HS-5 (cell line): ENCODE measurements around the gene B9D2.
"Not testable (repeated sequence)": the region's sequence is repeated elsewhere in the genome, so short reads cannot be mapped to it uniquely, and the experiment has no call there.

Experiments used
- DNase-seq: peaks from one replicate; pipeline ENCODE4 v3.0.0-alpha.2; 2012; ENCODE audit warnings: low read depth

Gene B9D2

GRCh38 chr19:41363753-41364523, at the start of gene B9D2:
Gene B9D2, minus strand, starts transcription at chr19:41364149. Its CDS starts 630 bp downstream, at chr19:41363519.
- DNase-seq, result peak; percentile 93

GRCh38 chr19:41412953-41413352, 49.0 kb upstream of the B9D2 start:
- no peak for DNase-seq

GRCh38 chr19:41411968-41412265, 48.0 kb upstream of the B9D2 start:
- no peak for DNase-seq

GRCh38 chr19:41411100-41411967, 47.4 kb upstream of the B9D2 start:
- DNase-seq, result no peak

GRCh38 chr19:41410336-41411054, 46.5 kb upstream of the B9D2 start:
- DNase-seq, result no peak

GRCh38 chr19:41409288-41409687, 45.3 kb upstream of the B9D2 start:
- DNase-seq, result no peak

- DNase-seq, result not testable (repeated sequence)
Measured at GRCh38 chr19:41408846-41409245, 44.9 kb upstream of the B9D2 start.

- no peak for DNase-seq
Measured at GRCh38 chr19:41408256-41408655, 44.3 kb upstream of the B9D2 start.

GRCh38 chr19:41407271-41407670, 43.3 kb upstream of the B9D2 start:
- no peak for DNase-seq

GRCh38 chr19:41405776-41406175, 41.8 kb upstream of the B9D2 start:
- no peak for DNase-seq

GRCh38 chr19:41403181-41403970, 39.4 kb upstream of the B9D2 start:
- no peak for DNase-seq

- no peak for DNase-seq
Measured at GRCh38 chr19:41402010-41402409, 38.1 kb upstream of the B9D2 start.

GRCh38 chr19:41401483-41401882, 37.5 kb upstream of the B9D2 start:
- DNase-seq, result no peak

GRCh38 chr19:41399525-41399924, 35.6 kb upstream of the B9D2 start:
- no peak for DNase-seq

- no peak for DNase-seq
Measured at GRCh38 chr19:41399091-41399490, 35.1 kb upstream of the B9D2 start.

- no peak for DNase-seq
Measured at GRCh38 chr19:41398598-41398997, 34.6 kb upstream of the B9D2 start.

- DNase-seq, result no peak
Measured at GRCh38 chr19:41398050-41398418, 34.1 kb upstream of the B9D2 start.

GRCh38 chr19:41397086-41398049, 33.4 kb upstream of the B9D2 start, which contains the start of the genes BCKDHA and EXOSC5:
Gene BCKDHA, plus strand, starts transcription at chr19:41397818. Its CDS starts 10 bp downstream, at chr19:41397828.
Gene EXOSC5, minus strand, starts transcription at chr19:41397359. Its CDS starts 31 bp downstream, at chr19:41397328.
- peak; percentile 98 for DNase-seq

- DNase-seq, result no peak
Measured at GRCh38 chr19:41395355-41395754, 31.4 kb upstream of the B9D2 start.

- no peak for DNase-seq
Measured at GRCh38 chr19:41392775-41393174, 28.8 kb upstream of the B9D2 start.

GRCh38 chr19:41391618-41392017, 27.7 kb upstream of the B9D2 start:
- DNase-seq, result no peak
